Neuronal stem cell (in vitro differentiated cells): ENCODE results near the gene XPC.
A peak's percentile ranks its signal among the peaks of the same experiment; 100 is the strongest.

Source experiments
- DNase-seq: peaks from one replicate; pipeline ENCODE4 v3.0.0-alpha.2; 2013; ENCODE audit warnings: low spot score
- H2AFZ ChIP-seq: one replicate; pipeline ENCODE4 v1.6.1; 2013; ENCODE audit warnings: mild to moderate bottlenecking, low read length, inconsistent platforms
- H2AK5ac ChIP-seq: 2 replicates; pipeline ENCODE4 v1.6.1; 2013; ENCODE audit warnings: low read depth, mild to moderate bottlenecking, inconsistent platforms, low read length, moderate library complexity, mixed read lengths
- H2BK120ac ChIP-seq: 2 replicates; pipeline ENCODE4 v1.6.1; 2013; ENCODE audit warnings: low read depth, mild to moderate bottlenecking, inconsistent platforms, low read length, moderate library complexity, mixed read lengths
- H2BK12ac ChIP-seq: one replicate; pipeline ENCODE4 v1.6.1; 2013; ENCODE audit warnings: low read length, inconsistent platforms
- H2BK15ac ChIP-seq: 2 replicates; pipeline ENCODE4 v1.6.1; 2013; ENCODE audit warnings: mild to moderate bottlenecking, low read length, inconsistent platforms, mixed read lengths
- H2BK5ac ChIP-seq: one replicate; pipeline ENCODE4 v1.6.1; 2013; ENCODE audit warnings: inconsistent platforms, mild to moderate bottlenecking, low read length, moderate library complexity
- H3K14ac ChIP-seq: one replicate; pipeline ENCODE4 v1.6.1; 2013; ENCODE audit warnings: low read length, inconsistent platforms
- H3K18ac ChIP-seq: 2 replicates; pipeline ENCODE4 v1.6.1; 2013; ENCODE audit warnings: low read length, inconsistent platforms
- H3K23ac ChIP-seq: 2 replicates; pipeline ENCODE4 v1.6.1; 2013; ENCODE audit warnings: low read depth, mild to moderate bottlenecking, mixed read lengths, low read length, inconsistent platforms; ENCODE audit not compliant: poor library complexity
- H3K27ac ChIP-seq: replicated peaks from 3 replicates; pipeline ENCODE4 v1.5.1; 2013; ENCODE audit warnings: low read length, inconsistent platforms
- H3K27me3 ChIP-seq, 3 experiments: 2 replicates each; pipeline ENCODE4 v1.6.1; 2013; ENCODE audit warnings: low read length in 3 of 3, mild to moderate bottlenecking in 2 of 3, inconsistent platforms in 1 of 3, low read depth in 1 of 3, mixed read lengths in 1 of 3, moderate library complexity in 1 of 3; ENCODE audit not compliant: control insufficient read depth in 3 of 3, insufficient read depth in 3 of 3
- H3K36me3 ChIP-seq, 2 donors: replicated peaks in 1 of 2; 2 replicates each; pipeline ENCODE4 v1.6.1; 2013; ENCODE audit warnings: low read length in 2 of 2; ENCODE audit not compliant: control insufficient read depth in 2 of 2, insufficient read depth in 2 of 2
- H3K4ac ChIP-seq: 2 replicates; pipeline ENCODE4 v1.6.1; 2013; ENCODE audit warnings: inconsistent platforms, mild to moderate bottlenecking, low read length, moderate library complexity
- H3K4me1 ChIP-seq, 2 donors: 1 replicate in 1 of 2; 2 replicates in 1 of 2; pipeline ENCODE4 v1.6.1; 2013; ENCODE audit warnings: low read length in 2 of 2, low read depth in 1 of 2; ENCODE audit not compliant: control insufficient read depth in 2 of 2, insufficient read depth in 1 of 2
- H3K4me2 ChIP-seq: one replicate; pipeline ENCODE4 v1.6.1; 2013; ENCODE audit warnings: mild to moderate bottlenecking, low read length, inconsistent platforms; ENCODE audit not compliant: insufficient read depth, poor library complexity, severe bottlenecking
- H3K4me3 ChIP-seq, 2 donors: 2 replicates each; pipeline ENCODE4 v1.5.1; 2013; ENCODE audit warnings: low read length in 2 of 2, mild to moderate bottlenecking in 2 of 2, inconsistent platforms in 1 of 2, moderate library complexity in 1 of 2
- H3K79me1 ChIP-seq: one replicate; pipeline ENCODE4 v1.6.1; 2013; ENCODE audit warnings: low read depth, mild to moderate bottlenecking, inconsistent platforms, low read length, moderate library complexity
- H3K9ac ChIP-seq: one replicate; pipeline ENCODE4 v1.6.1; 2013; ENCODE audit warnings: mild to moderate bottlenecking, low read depth, low read length, inconsistent platforms; ENCODE audit not compliant: poor library complexity
- H3K9me3 ChIP-seq, 2 donors: replicated peaks in 1 of 2; 2 replicates each; pipeline versions ENCODE3 to v1.6.1; 2013; ENCODE audit warnings: low read length in 2 of 2, mild to moderate bottlenecking in 2 of 2, inconsistent platforms in 1 of 2, low read depth in 1 of 2, mixed read lengths in 1 of 2, moderate library complexity in 1 of 2; ENCODE audit not compliant: control insufficient read depth in 2 of 2, insufficient read depth in 1 of 2
- H4K8ac ChIP-seq: one replicate; pipeline ENCODE4 v1.6.1; 2013; ENCODE audit warnings: low read depth, mild to moderate bottlenecking, inconsistent platforms, low read length, moderate library complexity
- H4K91ac ChIP-seq: one replicate; pipeline ENCODE4 v1.6.1; 2013; ENCODE audit warnings: low read length, low read depth, mild to moderate bottlenecking, inconsistent platforms; ENCODE audit not compliant: poor library complexity
- WGBS, 2 donors: extraction: QIAGEN DNeasy Blood & Tissue Kit; methylation state at CpG; one replicate each; pipeline ENCODE4 v1.1.7; 2013; ENCODE audit warnings: missing lambda C conversion rate in 2 of 2, mixed read lengths in 1 of 2; ENCODE audit not compliant: insufficient read length in 2 of 2, insufficient replicate concordance in 1 of 2; ENCODE audit errors: extremely low coverage in 2 of 2; 5-methylcytosine and 5-hydroxymethylcytosine counted together

XPC gene

DNA sequence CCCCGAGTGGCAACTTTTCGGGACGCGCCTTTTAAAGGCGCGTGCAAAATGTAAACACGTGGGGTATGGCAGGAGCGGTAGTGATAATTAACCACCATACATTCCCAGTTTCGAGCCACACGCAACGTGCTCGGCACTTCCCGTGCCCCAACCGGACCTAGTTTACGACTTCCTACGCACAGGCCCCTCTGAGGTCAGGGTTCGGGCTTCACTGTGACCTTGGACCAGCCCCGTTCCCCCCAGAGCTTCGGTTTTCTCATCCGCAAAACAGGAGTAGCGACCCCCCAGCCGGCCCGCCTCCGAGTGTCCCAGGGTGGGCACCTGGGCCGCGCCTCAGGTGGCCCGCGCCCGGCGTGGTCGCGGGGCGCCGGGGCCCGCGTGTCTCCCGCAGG, 54.2 kb downstream of the XPC start:
- H2BK12ac ChIP-seq = no peak overlapping the region
- no peak overlapping the region for H3K14ac ChIP-seq
- peak overlapping the region; percentile 83 for H3K9ac ChIP-seq
- H3K18ac ChIP-seq = peak overlapping the region; percentile 58
- H3K4ac ChIP-seq = no peak overlapping the region
- peaks cover 0 to 10% of the 10 kb centered on the region in 2 donors for H3K9me3 ChIP-seq
- no peak overlapping the region for H2BK120ac ChIP-seq
- no CpG with 5 or more reads among the region's 37 CpGs for WGBS, 2 donors
- no peak overlapping the region for H2BK15ac ChIP-seq
- no peaks in the 10 kb centered on the region for H3K27me3 ChIP-seq
- H2AFZ ChIP-seq = peak overlapping the region; percentile 99
- no peak overlapping the region for H2AK5ac ChIP-seq
- H3K23ac ChIP-seq = peak overlapping the region; percentile 82
- peak overlapping the region; percentile 88 to 90 for H3K4me3 ChIP-seq
- H4K8ac ChIP-seq = no peak overlapping the region
- DNase-seq = peak; percentile 9
- peaks cover 2 to 50% of the 10 kb centered on the region in 2 donors for H3K36me3 ChIP-seq
- no peak overlapping the region for H2BK5ac ChIP-seq
- H3K4me2 ChIP-seq = peak overlapping the region; percentile 65
- H4K91ac ChIP-seq = no peak overlapping the region
- H3K27ac ChIP-seq = no peak overlapping the region
- peaks cover 7 to 12% of the 10 kb centered on the region in 2 donors for H3K4me1 ChIP-seq
- H3K79me1 ChIP-seq = peaks cover 2% of the 10 kb centered on the region

DNA sequence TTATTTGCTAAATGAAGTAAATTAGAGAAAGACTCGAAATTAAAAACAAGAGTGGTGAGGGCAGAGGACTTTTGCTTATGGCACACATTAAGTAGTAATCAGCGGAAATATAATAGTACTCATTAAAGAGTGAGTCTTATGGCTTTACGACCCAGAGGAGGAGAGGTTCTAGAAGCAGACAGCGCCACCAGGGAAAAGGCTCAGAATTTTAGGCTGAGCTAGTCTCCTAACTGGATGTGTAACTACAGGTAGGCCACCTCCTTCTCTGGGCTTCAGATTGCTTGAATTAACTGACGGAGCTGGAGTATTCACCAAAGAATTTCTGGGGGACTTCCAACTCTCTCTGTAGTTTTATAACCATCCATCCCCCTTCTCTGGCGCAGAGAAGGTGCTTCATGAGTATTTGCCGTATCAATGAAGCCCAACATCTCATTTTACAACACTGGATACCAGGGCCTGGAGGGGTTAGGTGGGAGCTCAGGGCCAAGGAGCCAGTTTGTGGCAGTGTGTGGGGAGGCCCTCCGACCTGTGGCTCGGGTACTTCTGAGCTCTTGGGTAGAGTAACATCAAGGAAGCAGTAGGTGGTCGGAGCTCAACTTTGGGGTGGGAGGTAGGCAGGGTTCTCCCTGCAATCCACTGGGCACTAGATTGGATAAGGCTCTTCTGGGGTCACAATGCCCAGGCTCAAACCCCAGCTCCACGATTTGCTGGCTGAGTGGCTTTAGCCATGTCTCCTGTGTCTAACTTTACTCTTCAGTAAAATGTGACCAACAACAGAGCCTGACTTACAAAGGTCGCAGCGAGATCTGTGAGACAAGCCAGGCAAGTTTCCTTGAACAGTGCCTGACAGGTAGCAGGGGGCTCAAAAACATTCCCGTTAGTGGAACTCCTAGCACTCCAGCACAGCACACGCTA, 54.8 kb downstream of the XPC start:
- peak overlapping the region; percentile 65 for H3K4me2 ChIP-seq
- H4K91ac ChIP-seq = no peak overlapping the region
- H3K4me1 ChIP-seq = peaks cover 7 to 12% of the 10 kb centered on the region in 2 donors
- DNase-seq = no peak
- no peak overlapping the region for H3K27ac ChIP-seq
- no peak overlapping the region for H2BK120ac ChIP-seq
- H3K18ac ChIP-seq = no peak overlapping the region
- H4K8ac ChIP-seq = no peak overlapping the region
- no peak overlapping the region for H3K14ac ChIP-seq
- peaks cover 3% of the 10 kb centered on the region for H3K79me1 ChIP-seq
- WGBS, 2 donors = no CpG with 5 or more reads among the region's 15 CpGs
- H2BK15ac ChIP-seq = no peak overlapping the region
- peak overlapping the region; percentile 99 for H2AFZ ChIP-seq
- peak overlapping the region; percentile 83 for H3K9ac ChIP-seq
- H3K4me3 ChIP-seq = peak overlapping the region; percentile 88 to 90
- no peak overlapping the region for H3K4ac ChIP-seq
- H3K23ac ChIP-seq = no peak overlapping the region
- H3K9me3 ChIP-seq = peaks cover 0 to 6% of the 10 kb centered on the region in 2 donors
- H2BK5ac ChIP-seq = no peak overlapping the region
- peaks cover 2 to 44% of the 10 kb centered on the region in 2 donors for H3K36me3 ChIP-seq
- H2BK12ac ChIP-seq = no peak overlapping the region
- H3K27me3 ChIP-seq = no peaks in the 10 kb centered on the region
- no peak overlapping the region for H2AK5ac ChIP-seq

DNA sequence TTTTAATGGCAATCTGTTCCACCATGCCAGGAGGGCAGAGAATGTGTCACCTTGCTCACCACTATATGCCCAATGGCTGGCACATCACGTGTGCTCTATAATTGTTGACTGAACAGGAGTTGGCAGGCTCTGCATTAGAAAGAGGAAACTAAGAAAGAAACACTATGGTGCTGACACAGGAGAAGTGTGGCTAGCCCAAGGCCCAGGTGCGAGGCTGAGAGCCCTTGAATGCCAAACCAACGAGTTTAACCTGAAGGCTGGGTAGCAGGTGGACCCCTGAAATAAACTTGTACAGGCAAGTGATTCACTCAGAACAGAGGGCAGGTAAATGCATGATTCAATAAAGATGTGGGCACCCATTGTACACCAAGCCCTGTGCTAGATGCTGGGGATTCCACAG, 56.1 kb downstream of the XPC start:
- Histone ChIP-seq H3K14ac (no peak overlapping the region), H2BK5ac (no peak overlapping the region), H2AK5ac (no peak overlapping the region), H3K23ac (no peak overlapping the region), H2BK12ac (no peak overlapping the region), H3K9ac (no peak overlapping the region), H3K9me3 (no peaks in the 10 kb centered on the region), H3K27ac (no peak overlapping the region), H4K91ac (no peak overlapping the region), H3K27me3 (no peaks in the 10 kb centered on the region), H3K4ac (no peak overlapping the region), H3K4me2 (no peak overlapping the region), H2BK120ac (no peak overlapping the region), H3K36me3 (peaks cover 0 to 32% of the 10 kb centered on the region in 2 donors), H3K4me3 (no peak overlapping the region), H3K18ac (no peak overlapping the region), H3K4me1 (peaks cover 7 to 12% of the 10 kb centered on the region in 2 donors), H2AFZ (no peak overlapping the region), H4K8ac (no peak overlapping the region), H2BK15ac (no peak overlapping the region), H3K79me1 (peaks cover 1% of the 10 kb centered on the region)
- DNase-seq = no peak
- WGBS, 2 donors = no CpG with 5 or more reads among the region's 3 CpGs

DNA sequence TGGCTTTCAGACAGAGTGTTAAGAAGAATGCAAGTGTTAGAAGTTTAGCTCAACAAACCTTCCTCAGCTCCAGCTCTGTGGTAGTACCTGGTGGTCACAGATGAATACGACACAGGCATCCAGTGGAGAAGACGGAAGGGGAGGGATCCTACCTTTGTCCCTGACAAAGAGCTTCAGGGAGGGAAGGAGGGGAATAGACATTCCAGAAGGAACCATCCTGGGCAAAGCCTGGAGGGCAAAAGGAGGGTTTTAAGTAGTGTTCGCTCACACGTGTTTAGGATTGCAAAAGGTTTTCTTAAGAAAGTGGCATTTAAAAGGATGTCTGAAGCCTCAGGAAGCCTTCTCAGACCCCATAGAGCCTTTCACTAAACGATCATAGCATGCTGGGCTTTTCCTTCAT, 56.5 kb downstream of the XPC start:
- Histone ChIP-seq H2BK5ac (no peak overlapping the region), H2BK15ac (no peak overlapping the region), H2AK5ac (no peak overlapping the region), H3K36me3 (peaks cover 0 to 28% of the 10 kb centered on the region in 2 donors), H2AFZ (no peak overlapping the region), H3K27ac (no peak overlapping the region), H4K8ac (no peak overlapping the region), H3K18ac (no peak overlapping the region), H4K91ac (no peak overlapping the region), H2BK12ac (no peak overlapping the region), H3K4me3 (no peak overlapping the region), H3K4ac (no peak overlapping the region), H3K9ac (no peak overlapping the region), H3K4me1 (peaks cover 7 to 12% of the 10 kb centered on the region in 2 donors), H3K9me3 (no peaks in the 10 kb centered on the region), H3K4me2 (no peak overlapping the region), H3K27me3 (no peaks in the 10 kb centered on the region), H3K14ac (no peak overlapping the region), H3K23ac (no peak overlapping the region), H2BK120ac (no peak overlapping the region), H3K79me1 (peaks cover 1% of the 10 kb centered on the region)
- DNase-seq = no peak
- no CpG with 5 or more reads among the region's 5 CpGs for WGBS, 2 donors
